ENCODE data around the gene TMTC2. TPM values are rescaled to one million over a fixed set of nuclear protein-coding genes. Genes with fewer than 3 reads are reported as not detected.

TMTC2 gene
- total RNA-seq, 4 donors from 2014 or later: 18.8 to 30.7 (median 21.0) TPM

- Histone ChIP-seq H3K4me3 (replicated peaks in 1 of 3) (no peak overlapping the region), H3K4me1 (peaks cover 0 to 7% of the 10 kb centered on the region in 2 donors), H3K27me3 (no peaks in the 10 kb centered on the region), H3K27ac (no peak overlapping the region), H3K36me3 (no peaks in the 10 kb centered on the region), H3K9me3 (no peaks in the 10 kb centered on the region)
- TF ChIP-seq CTCF (IDR thresholded peaks at IDR 0.05) (no peak), POLR2A (IDR thresholded peaks at IDR 0.05) (no peak)
- WGBS, 2 donors: 78 to 79% methylated on average over 7 of the region's 7 CpGs
- intact Hi-C loops (cut with DNase I): no loop called here
- DNase-seq: no peak
Observed at GRCh38 chr12:82688596-82688995, 1.9 kb downstream of the TMTC2 start.

- no peak overlapping the region for H3K27ac ChIP-seq
- DNase-seq: no peak
- no peaks in the 10 kb centered on the region for H3K9me3 ChIP-seq
- no peak for TF ChIP-seq POLR2A (IDR thresholded peaks at IDR 0.05)
- no peak for TF ChIP-seq CTCF (IDR thresholded peaks at IDR 0.05)
- H3K4me3 ChIP-seq (replicated peaks in 1 of 3): no peak overlapping the region
- 93 to 100% methylated on average over 1 of the region's 1 CpG for WGBS, 2 donors
- intact Hi-C loops (cut with DNase I): no loop called here
- peaks cover 0 to 7% of the 10 kb centered on the region in 2 donors for H3K4me1 ChIP-seq
- H3K27me3 ChIP-seq: no peaks in the 10 kb centered on the region
- H3K36me3 ChIP-seq: no peaks in the 10 kb centered on the region
Observed at GRCh38 chr12:82690006-82690405, 3.3 kb downstream of the TMTC2 start.

- WGBS, 2 donors: 88% methylated on average over 1 of the region's 1 CpG
- intact Hi-C loops (cut with DNase I): no loop called here
- Histone ChIP-seq H3K4me1 (peaks cover 0 to 7% of the 10 kb centered on the region in 2 donors), H3K36me3 (no peaks in the 10 kb centered on the region), H3K4me3 (replicated peaks in 1 of 3) (no peak overlapping the region), H3K27me3 (no peaks in the 10 kb centered on the region), H3K27ac (no peak overlapping the region), H3K9me3 (no peaks in the 10 kb centered on the region)
- DNase-seq: no peak
- TF ChIP-seq POLR2A (IDR thresholded peaks at IDR 0.05) (no peak), CTCF (IDR thresholded peaks at IDR 0.05) (no peak)
Observed at GRCh38 chr12:82691513-82691912, 4.8 kb downstream of the TMTC2 start.

- no peak overlapping the region for H3K4me3 ChIP-seq (replicated peaks in 1 of 3)
- WGBS, 2 donors: 96% methylated on average over 3 of the region's 3 CpGs
- no peak for DNase-seq
- TF ChIP-seq POLR2A (IDR thresholded peaks at IDR 0.05) (no peak), CTCF (IDR thresholded peaks at IDR 0.05) (no peak)
- no peak overlapping the region for H3K27ac ChIP-seq
- H3K27me3 ChIP-seq: no peaks in the 10 kb centered on the region
- H3K36me3 ChIP-seq: no peaks in the 10 kb centered on the region
- no peaks in the 10 kb centered on the region for H3K4me1 ChIP-seq
- intact Hi-C loops (cut with DNase I): no loop called here
- H3K9me3 ChIP-seq: no peaks in the 10 kb centered on the region
Observed at GRCh38 chr12:82694276-82694675, 7.6 kb downstream of the TMTC2 start.

- Histone ChIP-seq H3K27me3 (no peaks in the 10 kb centered on the region), H3K4me3 (replicated peaks in 1 of 3) (no peak overlapping the region), H3K9me3 (no peaks in the 10 kb centered on the region), H3K27ac (no peak overlapping the region), H3K36me3 (no peaks in the 10 kb centered on the region), H3K4me1 (peaks cover 0 to 5% of the 10 kb centered on the region in 2 donors)
- intact Hi-C loops (cut with DNase I): no loop called here
- WGBS, 2 donors: 64 to 66% methylated on average over 2 of the region's 2 CpGs
- no peak for DNase-seq
- TF ChIP-seq CTCF (IDR thresholded peaks at IDR 0.05): no peak
- TF ChIP-seq POLR2A (IDR thresholded peaks at IDR 0.05): no peak
Observed at GRCh38 chr12:82694970-82695369, 8.3 kb downstream of the TMTC2 start.
